K562 (cell line): ENCODE data around the gene ARMC9. TPM values are rescaled to one million over a fixed set of nuclear protein-coding genes. Genes with fewer than 3 reads are reported as not detected.

Source experiments
- ATF4 ChIP-seq: fragments of 450-650 bp; formaldehyde crosslinking; IDR thresholded peaks from 2 replicates; pipeline ENCODE4 v1.4.0; 2022; ENCODE audit warnings: mild to moderate bottlenecking, moderate library complexity
- CTCFL ChIP-seq: IDR thresholded peaks from 2 replicates; pipeline ENCODE4 v1.6.1; 2011; ENCODE audit warnings: borderline replicate concordance, low read depth, mild to moderate bottlenecking, moderate library complexity, low read length; ENCODE audit not compliant: insufficient read depth, poor library complexity, severe bottlenecking
- KHSRP ChIP-seq: fragments of 450-650 bp; IDR thresholded peaks from 2 replicates; pipeline ENCODE4 v1.6.1; 2017
- MAFG ChIP-seq: fragments of 450-650 bp; conservative IDR thresholded peaks from 2 replicates; pipeline ENCODE4 v1.6.1; 2016; ENCODE audit warnings: missing genetic modification characterization, missing compliant biosample characterization
- POU5F1 ChIP-seq: fragments of 150-350 bp; IDR thresholded peaks from 2 replicates; pipeline ENCODE4 v1.6.1; 2014; ENCODE audit warnings: borderline replicate concordance, low read length, low read depth, mild to moderate bottlenecking; ENCODE audit not compliant: partially characterized antibody
- RERE ChIP-seq: sonication (generic); formaldehyde crosslinking; IDR thresholded peaks from 2 replicates; pipeline ENCODE4 v1.8.0; 2023; ENCODE audit warnings: missing genetic modification reagents, mild to moderate bottlenecking, borderline replicate concordance
- REST ChIP-seq, 2 experiments: fragments of 450-650 bp; formaldehyde crosslinking in 1 of 2; IDR thresholded peaks; 2 replicates each; pipeline versions ENCODE4 v1.4.0 to v1.6.1; 2014 to 2020; ENCODE audit warnings: mild to moderate bottlenecking in 2 of 2, borderline replicate concordance in 1 of 2, low read depth in 1 of 2
- SNAPC5 ChIP-seq: fragments of 250-450 bp; sonication (Bioruptor Pico); IDR thresholded peaks from 2 replicates; pipeline ENCODE4 v1.8.0; 2021; ENCODE audit warnings: moderate library complexity, mild to moderate bottlenecking, inconsistent platforms
- polyA plus RNA-seq, 8 experiments: library from polyadenylated mRNA; depleted of rRNA in 4 of 8; stranded (reverse) in 5 of 8; unstranded in 3 of 8; fragments of >200 nt; fragmentation: Nextera tagmentation in 2 of 8; fragmentation: Illumina TruSeq in 1 of 8; extraction: Ambion mirVana in 2 of 8; extraction: Trizol in 1 of 8; gene quantifications; 2 replicates each; pipeline versions ENCODE4 v1.2.1 to v1.2.3, GENCODE V29; 2011 to 2014; ENCODE audit warnings: inconsistent platforms in 1 of 8, missing spikeins in 1 of 8
- total RNA-seq, 7 experiments: library from RNA; depleted of rRNA in 6 of 7; stranded (reverse); fragments of >200 nt in 6 of 7; fragmentation: Illumina TruSeq in 2 of 7; extraction: Trizol in 2 of 7; gene quantifications; 2 replicates each; pipeline versions ENCODE4 v1.2.1 to v1.2.3, GENCODE V29; 2011 to 2021; ENCODE audit warnings: low replicate concordance in 1 of 7

ARMC9 gene
- total and polyA plus RNA-seq, 9 of the 15 experiments (the other 6 are each of a cell fraction or from before 2014, with no cell fraction given) = 0.36 to 2.3 (median 1.1) TPM

GRCh38 chr2:231364961-231365810 lies 166.8 kb downstream of the ARMC9 start (continued):
- TF ChIP-seq REST (IDR thresholded peaks at IDR 0.05; ENCODE audit: borderline replicate concordance) (no peak), REST (CRISPR knock-in tag; IDR thresholded peaks at IDR 0.05; ENCODE audit: low read depth) (0 out of 2 replicates have a peak, but pooled peaks have one; percentile 24), MAFG (peak; percentile 79), ATF4 (no peak), POU5F1 (no peak), RERE (no peak), SNAPC5 (CRISPR knock-in tag) (no peak), CTCFL (no peak), KHSRP (no peak)
